Loucy (cell line): ENCODE data around the gene EGR2.

Experiments
- H2AFZ ChIP-seq: fragments of 200-600 bp; sonication (generic); 2 replicates; pipeline ENCODE4 v1.6.0; 2016; ENCODE audit warnings: antibody characterized with exemption, mild to moderate bottlenecking, low read length, moderate library complexity
- H3F3A ChIP-seq: fragments of 200-600 bp; 2 replicates; pipeline ENCODE4 v1.6.0; 2016; ENCODE audit warnings: antibody characterized with exemption, low read depth, mild to moderate bottlenecking
- H3K27me3 ChIP-seq: fragments of 200-600 bp; sonication (generic); 2 replicates; pipeline ENCODE4 v1.6.1; 2014; ENCODE audit warnings: low read length, mild to moderate bottlenecking; ENCODE audit not compliant: insufficient read depth, poor library complexity, severe bottlenecking
- H3K36me3 ChIP-seq: fragments of 200-600 bp; sonication (generic); 2 replicates; pipeline ENCODE4 v1.6.1; 2016; ENCODE audit warnings: low read length; ENCODE audit not compliant: insufficient read depth
- H3K4me1 ChIP-seq: fragments of 200-600 bp; sonication (generic); 2 replicates; pipeline ENCODE4 v1.5.1; 2014; ENCODE audit warnings: low read length, mild to moderate bottlenecking; ENCODE audit not compliant: insufficient read depth, poor library complexity, severe bottlenecking
- H3K4me2 ChIP-seq: fragments of 200-600 bp; sonication (generic); 2 replicates; pipeline ENCODE4 v1.6.0; 2014; ENCODE audit warnings: antibody characterized with exemption, low read length, low read depth, mild to moderate bottlenecking; ENCODE audit not compliant: poor library complexity, severe bottlenecking
- H3K4me3 ChIP-seq: fragments of 200-600 bp; sonication (generic); 2 replicates; pipeline ENCODE4 v1.5.1; 2014; ENCODE audit warnings: low read length, mild to moderate bottlenecking, mixed read lengths; ENCODE audit not compliant: poor library complexity, severe bottlenecking
- H3K79me2 ChIP-seq: fragments of 200-600 bp; sonication (generic); 2 replicates; pipeline ENCODE4 v1.6.1; 2014; ENCODE audit warnings: low read length; ENCODE audit not compliant: insufficient read depth
- H3K9ac ChIP-seq: fragments of 200-600 bp; sonication (generic); 2 replicates; pipeline ENCODE4 v1.6.0; 2014; ENCODE audit warnings: mild to moderate bottlenecking, low read depth, low read length, moderate library complexity; ENCODE audit not compliant: poor library complexity, severe bottlenecking
- H3K9me2 ChIP-seq: fragments of 200-600 bp; sonication (generic); replicated peaks from 2 replicates; pipeline ENCODE4 v1.6.1; 2016; ENCODE audit warnings: low read depth, low read length, mixed read lengths
- H3K9me3 ChIP-seq: fragments of 200-600 bp; sonication (generic); 2 replicates; pipeline ENCODE4 v1.6.1; 2014; ENCODE audit warnings: mild to moderate bottlenecking, antibody characterized with exemption, low read length, low read depth; ENCODE audit not compliant: insufficient read depth
- H4K20me1 ChIP-seq: fragments of 200-600 bp; sonication (generic); 2 replicates; pipeline ENCODE4 v1.6.0; 2014; ENCODE audit warnings: antibody characterized with exemption, low read length, mild to moderate bottlenecking; ENCODE audit not compliant: insufficient read depth, poor library complexity, severe bottlenecking
- CTCF ChIP-seq: fragments of 200-600 bp; sonication (generic); conservative IDR thresholded peaks from 2 replicates; pipeline ENCODE4 v1.5.1; 2014; ENCODE audit warnings: mild to moderate bottlenecking, antibody characterized with exemption, low read length
- EZH2phosphoT487 ChIP-seq: fragments of 200-600 bp; IDR thresholded peaks from 2 replicates; pipeline ENCODE4 v1.6.1; 2018; ENCODE audit warnings: antibody characterized with exemption, mild to moderate bottlenecking, moderate library complexity, borderline replicate concordance

The EGR2 gene

GRCh38 chr10:62850646-62851045, 34.5 kb upstream of the EGR2 start:
- TF ChIP-seq EZH2phosphoT487 (no peak), CTCF (no peak)
- no peaks in the 10 kb centered on the region for H3K9me3 ChIP-seq
- H3K27me3 ChIP-seq: no peaks in the 10 kb centered on the region
- no peaks in the 10 kb centered on the region for H4K20me1 ChIP-seq
- no peaks in the 10 kb centered on the region for H3K4me1 ChIP-seq
- no peaks in the 10 kb centered on the region for H3K9me2 ChIP-seq
- H3K4me2 ChIP-seq: no peak overlapping the region
- no peaks in the 10 kb centered on the region for H3F3A ChIP-seq
- H3K4me3 ChIP-seq: no peak overlapping the region
- H3K79me2 ChIP-seq: no peaks in the 10 kb centered on the region
- H2AFZ ChIP-seq: no peak overlapping the region
- no peak overlapping the region for H3K9ac ChIP-seq
- H3K36me3 ChIP-seq: no peaks in the 10 kb centered on the region

GRCh38 chr10:62847433-62847832, 31.3 kb upstream of the EGR2 start:
- H3K9ac ChIP-seq: no peak overlapping the region
- TF ChIP-seq EZH2phosphoT487: no peak
- no peak for TF ChIP-seq CTCF
- H3K4me2 ChIP-seq: no peak overlapping the region

GRCh38 chr10:62844280-62845011, 28.3 kb upstream of the EGR2 start:
- Histone ChIP-seq H3K9ac (no peak overlapping the region), H3K9me3 (no peaks in the 10 kb centered on the region), H3K79me2 (no peaks in the 10 kb centered on the region), H2AFZ (no peak overlapping the region), H3K27me3 (no peaks in the 10 kb centered on the region), H4K20me1 (no peaks in the 10 kb centered on the region), H3K4me1 (no peaks in the 10 kb centered on the region), H3K9me2 (no peaks in the 10 kb centered on the region), H3K4me3 (no peak overlapping the region), H3F3A (no peaks in the 10 kb centered on the region), H3K4me2 (no peak overlapping the region), H3K36me3 (no peaks in the 10 kb centered on the region)
- no peak for TF ChIP-seq CTCF
- no peak for TF ChIP-seq EZH2phosphoT487

More at GRCh38 chr10:62847433-62847832, 31.3 kb upstream of the EGR2 start:
- Histone ChIP-seq H4K20me1 (no peaks in the 10 kb centered on the region), H3K9me2 (no peaks in the 10 kb centered on the region), H3K79me2 (no peaks in the 10 kb centered on the region), H2AFZ (no peak overlapping the region), H3F3A (no peaks in the 10 kb centered on the region), H3K4me3 (no peak overlapping the region), H3K9me3 (no peaks in the 10 kb centered on the region), H3K27me3 (no peaks in the 10 kb centered on the region), H3K4me1 (no peaks in the 10 kb centered on the region), H3K36me3 (no peaks in the 10 kb centered on the region)
